Measurements from ENCODE around the gene C3orf20.
A peak's percentile ranks its signal among the peaks of the same experiment; 100 is the strongest.

Gene C3orf20

GRCh38 chr3:14699643-14700042 is 24.7 kb downstream of the C3orf20 start:
- H3K9me3 Mint-ChIP-seq: peaks cover 4 to 5% of the 10 kb centered on the region in 2 donors
- ATAC-seq (replicated peaks): no peak
- no peaks in the 10 kb centered on the region for H3K27me3 Mint-ChIP-seq
- peaks cover 0 to 16% of the 10 kb centered on the region in 2 donors for H3K36me3 Mint-ChIP-seq
- no peaks in the 10 kb centered on the region for H3K4me1 Mint-ChIP-seq
- DNase-seq: no peak
- no peak overlapping the region for H3K4me3 Mint-ChIP-seq
- no peak overlapping the region for H3K27ac Mint-ChIP-seq

DNA sequence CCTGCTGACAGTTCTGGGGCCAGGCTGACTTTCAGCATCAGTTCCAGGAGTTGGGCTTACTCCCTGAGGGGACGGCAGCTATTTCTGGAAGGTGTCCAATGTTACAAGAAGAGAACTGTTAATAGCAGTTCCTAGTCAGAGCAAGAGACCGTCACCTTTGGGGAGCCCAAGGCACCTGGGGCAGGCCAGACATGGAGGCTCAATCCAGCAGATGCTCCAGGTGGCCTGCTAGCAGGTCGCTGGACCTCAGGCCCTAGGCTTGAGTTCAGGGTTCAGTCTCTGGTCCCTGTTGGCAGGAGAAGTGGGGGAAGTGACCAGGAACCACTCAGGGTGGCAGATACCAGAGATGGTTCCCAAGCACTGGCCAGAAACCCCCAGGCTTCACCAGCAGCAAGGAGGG is 25.9 kb downstream of the C3orf20 start:
- DNase-seq (no peak), ATAC-seq (replicated peaks) (no peak)
- Mint-ChIP-seq H3K9me3 (peaks cover 3 to 4% of the 10 kb centered on the region in 2 donors), H3K4me1 (no peaks in the 10 kb centered on the region), H3K4me3 (no peak overlapping the region), H3K36me3 (peaks cover 0 to 16% of the 10 kb centered on the region in 2 donors), H3K27ac (no peak overlapping the region), H3K27me3 (no peaks in the 10 kb centered on the region)

- Mint-ChIP-seq H3K27ac (no peak overlapping the region), H3K27me3 (no peaks in the 10 kb centered on the region), H3K36me3 (peaks cover 0 to 16% of the 10 kb centered on the region in 2 donors), H3K4me3 (no peak overlapping the region), H3K9me3 (peaks cover 3 to 4% of the 10 kb centered on the region in 2 donors), H3K4me1 (no peaks in the 10 kb centered on the region)
- DNase-seq: no peak
- no peak for ATAC-seq (replicated peaks)
Measured at GRCh38 chr3:14701676-14702075, 26.7 kb downstream of the C3orf20 start.

GRCh38 chr3:14703128-14703750 is 28.3 kb downstream of the C3orf20 start:
- Mint-ChIP-seq H3K9me3 (peaks cover under 1% of the 10 kb centered on the region in 2 donors), H3K4me1 (no peaks in the 10 kb centered on the region), H3K27ac (no peak overlapping the region), H3K36me3 (peaks cover 0 to 8% of the 10 kb centered on the region in 2 donors), H3K4me3 (no peak overlapping the region), H3K27me3 (no peaks in the 10 kb centered on the region)
- ATAC-seq (replicated peaks): no peak
- no peak for DNase-seq

- no peaks in the 10 kb centered on the region for H3K4me1 Mint-ChIP-seq
- no peak for DNase-seq
- no peaks in the 10 kb centered on the region for H3K27me3 Mint-ChIP-seq
- H3K27ac Mint-ChIP-seq: no peak overlapping the region
- H3K4me3 Mint-ChIP-seq: no peak overlapping the region
- no peaks in the 10 kb centered on the region for H3K9me3 Mint-ChIP-seq
- no peak for ATAC-seq (replicated peaks)
- peaks cover 0 to 3% of the 10 kb centered on the region in 2 donors for H3K36me3 Mint-ChIP-seq
Measured at GRCh38 chr3:14703791-14704190, 28.9 kb downstream of the C3orf20 start.

DNA sequence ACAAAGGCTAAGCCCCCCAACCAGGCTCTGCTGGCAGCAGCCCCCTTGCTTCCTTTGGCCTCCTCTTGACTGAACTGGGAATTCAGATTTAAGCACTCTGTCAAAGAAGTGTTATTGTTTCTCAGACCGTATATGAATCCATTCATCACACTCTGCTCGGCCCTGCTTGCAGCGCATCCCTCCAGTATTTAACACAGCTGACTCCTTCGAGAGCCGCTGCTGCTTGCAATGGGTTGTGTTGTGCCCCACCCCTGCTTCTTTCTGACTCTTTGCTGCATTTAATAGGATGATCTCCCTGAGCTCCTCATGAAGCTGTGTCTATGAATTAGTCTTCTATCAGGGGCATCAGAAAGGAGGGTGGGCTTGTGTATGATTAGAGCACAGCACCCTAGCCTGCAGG is 31.2 kb downstream of the C3orf20 start:
- H3K27ac Mint-ChIP-seq: no peak overlapping the region
- H3K36me3 Mint-ChIP-seq: peaks cover 2 to 9% of the 10 kb centered on the region in 2 donors

GRCh38 chr3:14716591-14716990 is 41.6 kb downstream of the C3orf20 start:
- no peak for ATAC-seq (replicated peaks)
- peaks cover 0 to 6% of the 10 kb centered on the region in 2 donors for H3K27me3 Mint-ChIP-seq

More for the DNA sequence above, 31.2 kb downstream of the C3orf20 start:
- no peak for ATAC-seq (replicated peaks)
- no peak for DNase-seq
- no peaks in the 10 kb centered on the region for H3K4me1 Mint-ChIP-seq
- peaks cover 3 to 7% of the 10 kb centered on the region in 2 donors for H3K9me3 Mint-ChIP-seq
- no peaks in the 10 kb centered on the region for H3K27me3 Mint-ChIP-seq
- no peak overlapping the region for H3K4me3 Mint-ChIP-seq

DNA sequence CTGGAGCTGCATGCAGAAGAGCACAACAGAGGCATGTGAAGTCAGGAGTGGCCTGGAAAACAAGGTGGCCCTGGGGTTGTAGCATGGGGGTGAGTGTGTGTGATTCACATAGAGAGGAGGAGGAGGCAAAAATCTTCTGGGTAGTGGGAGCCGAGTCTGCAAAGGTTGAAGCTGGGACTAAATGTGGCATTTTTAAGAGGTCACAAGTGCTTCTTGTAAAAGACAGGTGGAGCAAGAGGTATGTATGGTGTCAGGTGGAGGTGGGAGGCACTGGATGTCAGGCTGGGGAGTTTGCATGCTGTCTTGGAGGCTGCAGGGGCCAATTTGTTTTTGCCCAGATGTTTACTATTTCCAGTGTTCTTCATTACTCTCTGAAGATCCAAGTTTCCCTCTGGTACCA is 42.4 kb downstream of the C3orf20 start:
- H3K4me3 Mint-ChIP-seq: no peak overlapping the region
- no peak for ATAC-seq (replicated peaks)
- H3K9me3 Mint-ChIP-seq: peaks cover 5% of the 10 kb centered on the region in 2 donors
- H3K36me3 Mint-ChIP-seq: peaks cover 3 to 21% of the 10 kb centered on the region in 2 donors
- no peak overlapping the region for H3K27ac Mint-ChIP-seq
- H3K27me3 Mint-ChIP-seq: peaks cover 0 to 6% of the 10 kb centered on the region in 2 donors
- no peak for DNase-seq
- peaks cover 8 to 17% of the 10 kb centered on the region in 2 donors for H3K4me1 Mint-ChIP-seq

More at GRCh38 chr3:14716591-14716990, 41.6 kb downstream of the C3orf20 start:
- Mint-ChIP-seq H3K4me1 (peaks cover 8 to 14% of the 10 kb centered on the region in 2 donors), H3K4me3 (no peak overlapping the region), H3K27ac (no peak overlapping the region), H3K9me3 (peaks cover 5% of the 10 kb centered on the region in 2 donors), H3K36me3 (peaks cover 3 to 16% of the 10 kb centered on the region in 2 donors)
- DNase-seq: no peak

DNA sequence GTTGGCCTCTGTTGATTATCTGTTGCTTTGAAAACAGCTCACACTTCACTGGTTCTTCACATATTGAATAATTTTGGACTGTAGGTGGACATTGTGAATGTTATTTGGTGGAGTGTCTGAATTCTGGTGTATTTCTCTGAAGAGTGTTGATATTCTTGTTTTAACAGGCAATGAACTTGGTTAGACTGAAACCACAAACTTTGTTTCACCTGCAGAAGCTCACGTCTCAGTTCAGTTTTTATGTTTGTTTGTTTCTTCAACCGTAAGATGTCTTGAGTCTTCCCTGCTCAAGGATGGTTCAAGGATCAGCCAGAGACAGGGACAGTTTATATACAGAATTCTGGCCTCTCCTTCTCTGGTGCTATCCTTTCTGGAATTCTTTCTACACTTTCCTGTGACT is 43.6 kb downstream of the C3orf20 start:
- Mint-ChIP-seq H3K4me1 (peaks cover 8 to 17% of the 10 kb centered on the region in 2 donors), H3K9me3 (peaks cover 0 to 1% of the 10 kb centered on the region in 2 donors), H3K27ac (no peak overlapping the region), H3K27me3 (peaks cover 0 to 6% of the 10 kb centered on the region in 2 donors), H3K36me3 (peaks cover 2 to 15% of the 10 kb centered on the region in 2 donors), H3K4me3 (no peak overlapping the region)
- ATAC-seq (replicated peaks) (no peak), DNase-seq (no peak)

GRCh38 chr3:14719006-14719405 is 44.1 kb downstream of the C3orf20 start:
- H3K27ac Mint-ChIP-seq: no peak overlapping the region
- peaks cover 0 to 1% of the 10 kb centered on the region in 2 donors for H3K9me3 Mint-ChIP-seq
- H3K4me3 Mint-ChIP-seq: no peak overlapping the region
- ATAC-seq (replicated peaks) (peak in 1 of 2 donors; percentile 16), DNase-seq (no peak)
- H3K36me3 Mint-ChIP-seq: peaks cover 2 to 12% of the 10 kb centered on the region in 2 donors
- H3K27me3 Mint-ChIP-seq: peaks cover 0 to 6% of the 10 kb centered on the region in 2 donors
- H3K4me1 Mint-ChIP-seq: peaks cover 8 to 17% of the 10 kb centered on the region in 2 donors

GRCh38 chr3:14721126-14721864 is 46.4 kb downstream of the C3orf20 start:
- H3K36me3 Mint-ChIP-seq: peaks cover 2 to 5% of the 10 kb centered on the region in 2 donors
- no peak overlapping the region for H3K4me3 Mint-ChIP-seq
- ATAC-seq (replicated peaks): peak in 1 of 2 donors; percentile 38
- no peak overlapping the region for H3K27ac Mint-ChIP-seq
- peaks cover 0 to 1% of the 10 kb centered on the region in 2 donors for H3K9me3 Mint-ChIP-seq
- H3K4me1 Mint-ChIP-seq: peaks cover 8 to 17% of the 10 kb centered on the region in 2 donors
- DNase-seq: no peak
- H3K27me3 Mint-ChIP-seq: peaks cover 0 to 5% of the 10 kb centered on the region in 2 donors

DNA sequence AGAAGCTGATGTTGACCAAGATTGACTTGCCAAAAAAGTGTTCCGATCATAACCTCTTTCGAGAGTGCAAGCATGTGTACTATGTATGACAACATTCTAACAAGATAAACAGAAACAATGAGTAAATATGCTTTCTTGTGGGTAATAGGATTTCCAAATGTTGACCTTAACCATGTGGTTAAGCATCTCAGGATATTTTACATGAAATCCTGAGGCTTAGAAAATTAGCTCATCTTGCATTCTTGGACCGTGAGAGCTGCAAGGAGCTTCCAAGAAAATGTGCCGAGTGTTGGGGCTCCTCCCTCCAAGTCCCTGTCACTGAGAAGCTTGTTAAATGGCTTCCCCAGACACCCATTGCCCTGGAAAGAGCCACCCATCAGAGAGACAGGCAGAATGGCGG is 50.1 kb downstream of the C3orf20 start:
- H3K9me3 Mint-ChIP-seq: peaks cover 0 to 1% of the 10 kb centered on the region in 2 donors
- no peak overlapping the region for H3K27ac Mint-ChIP-seq
- H3K27me3 Mint-ChIP-seq: no peaks in the 10 kb centered on the region
- H3K4me3 Mint-ChIP-seq: no peak overlapping the region
- H3K4me1 Mint-ChIP-seq: peaks cover 3 to 7% of the 10 kb centered on the region in 2 donors
- ATAC-seq (replicated peaks): no peak
- DNase-seq: no peak
- peaks cover 2 to 5% of the 10 kb centered on the region in 2 donors for H3K36me3 Mint-ChIP-seq

DNA sequence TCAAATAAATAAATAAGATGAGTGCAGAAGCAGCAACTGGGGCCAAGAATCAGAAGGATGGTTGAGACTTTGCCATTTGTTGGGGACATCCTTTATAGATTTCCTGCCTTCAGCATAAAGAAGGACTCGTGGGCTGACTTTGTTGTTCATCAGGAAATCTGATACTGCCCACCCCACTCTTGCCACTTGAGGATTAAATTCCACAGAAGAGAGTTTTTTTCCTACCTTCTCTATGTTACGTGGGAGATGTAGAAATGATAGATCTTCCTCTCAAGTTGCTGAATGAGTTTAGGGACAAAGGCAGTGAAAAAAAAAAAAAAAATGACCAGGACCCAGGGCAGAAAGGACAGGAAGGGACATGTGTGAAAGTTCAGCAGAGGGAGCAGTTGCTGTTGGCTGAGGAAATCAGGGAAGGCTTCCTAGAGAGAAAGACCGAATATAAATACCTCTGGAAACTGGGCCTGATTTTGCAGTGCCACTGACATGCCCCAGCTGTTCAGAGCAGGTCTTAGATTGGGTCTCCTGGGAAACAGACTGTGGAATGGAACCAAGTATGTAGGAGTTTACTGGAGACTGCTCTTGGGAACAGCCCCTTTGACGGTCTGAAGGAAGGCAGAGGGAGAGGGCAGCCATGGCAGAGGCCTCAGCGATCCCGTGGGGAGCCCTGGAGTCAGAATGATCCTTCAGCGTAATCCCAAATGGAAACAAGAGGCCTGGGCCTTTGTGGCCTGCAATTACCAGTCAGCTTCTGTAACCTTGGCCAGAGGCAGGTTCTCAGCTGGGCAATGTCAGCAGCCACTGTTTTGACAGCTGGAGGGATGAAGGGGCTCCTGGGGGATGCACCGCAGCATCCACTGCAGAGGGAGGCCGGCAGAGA is 50.9 kb downstream of the C3orf20 start:
- no peak for ATAC-seq (replicated peaks)

GRCh38 chr3:14726441-14726780 is 51.5 kb downstream of the C3orf20 start:
- Mint-ChIP-seq H3K36me3 (peaks cover 2 to 5% of the 10 kb centered on the region in 2 donors), H3K27ac (no peak overlapping the region), H3K4me1 (peaks cover 0 to 5% of the 10 kb centered on the region in 2 donors), H3K4me3 (no peak overlapping the region), H3K9me3 (peaks cover 0 to 1% of the 10 kb centered on the region in 2 donors), H3K27me3 (no peaks in the 10 kb centered on the region)
- ATAC-seq (replicated peaks): no peak
- DNase-seq: no peak

More for the DNA sequence above, 50.9 kb downstream of the C3orf20 start:
- H3K27me3 Mint-ChIP-seq: no peaks in the 10 kb centered on the region
- peaks cover 0 to 7% of the 10 kb centered on the region in 2 donors for H3K4me1 Mint-ChIP-seq
- H3K4me3 Mint-ChIP-seq: no peak overlapping the region
- peaks cover 2 to 5% of the 10 kb centered on the region in 2 donors for H3K36me3 Mint-ChIP-seq
- peaks cover 0 to 1% of the 10 kb centered on the region in 2 donors for H3K9me3 Mint-ChIP-seq
- no peak for DNase-seq
- no peak overlapping the region for H3K27ac Mint-ChIP-seq
